Embryonic facial prominence (tissue), 1 donor: ENCODE data around the gene SORT1.
"Not testable (repeated sequence)": the region's sequence is repeated elsewhere in the genome, so short reads cannot be mapped to it uniquely, and the experiment has no call there.

Experiments
- DNase-seq: peaks from one replicate; pipeline ENCODE4 v3.0.0-alpha.2; 2016; ENCODE audit errors: extremely low spot score

SORT1 gene

DNA sequence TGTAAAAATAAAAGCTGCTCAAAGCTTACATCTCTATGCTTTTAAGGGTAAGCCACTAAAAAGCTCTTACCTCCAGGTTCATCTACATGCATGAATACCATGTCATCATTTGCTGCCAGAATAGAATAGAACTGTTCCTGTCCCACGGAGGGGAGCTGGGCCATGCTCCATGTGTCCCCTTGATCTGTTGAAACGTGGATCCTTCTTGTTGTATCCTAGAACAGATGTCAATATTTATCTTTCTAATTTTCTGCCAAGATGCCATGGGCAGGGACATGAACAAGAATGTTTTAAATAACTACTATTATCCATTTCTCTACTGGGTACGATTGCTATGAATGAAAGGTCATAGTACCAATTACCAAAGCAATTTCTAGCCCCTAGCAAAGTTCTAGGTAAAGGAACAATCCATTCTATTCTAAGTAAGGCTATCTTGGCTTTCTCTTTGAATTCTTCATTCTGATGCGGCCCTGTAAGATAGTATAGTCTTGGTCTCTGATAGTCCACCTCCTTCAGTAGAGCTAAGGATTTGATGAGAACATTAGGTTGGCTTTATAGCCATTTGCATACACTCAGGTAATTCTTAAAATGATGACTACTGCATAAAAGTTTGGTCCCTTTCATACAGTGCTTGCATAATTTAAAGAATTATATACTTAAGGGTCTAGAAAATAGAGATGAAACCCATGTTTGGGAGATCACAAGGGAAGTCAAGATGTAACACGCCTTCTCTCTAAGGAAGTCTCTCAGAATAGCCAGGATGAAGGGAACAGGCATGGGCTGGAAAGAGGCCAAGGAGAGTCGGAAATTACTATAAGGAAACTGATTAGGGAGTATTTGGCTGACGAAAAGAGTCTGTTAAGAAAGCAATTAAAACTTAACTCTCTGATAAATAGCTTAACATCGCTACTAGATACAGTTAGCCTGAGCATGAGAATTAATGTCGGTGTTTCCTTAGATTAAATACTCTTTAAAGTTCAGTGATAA lies 55.5 kb downstream of the SORT1 start:
- no peak for DNase-seq

- DNase-seq: no peak
These were observed 59.1 kb downstream of the SORT1 start for GRCh38 chr1:109338608-109339007.

- DNase-seq: no peak
These were observed 59.6 kb downstream of the SORT1 start for GRCh38 chr1:109338091-109338490.

DNA sequence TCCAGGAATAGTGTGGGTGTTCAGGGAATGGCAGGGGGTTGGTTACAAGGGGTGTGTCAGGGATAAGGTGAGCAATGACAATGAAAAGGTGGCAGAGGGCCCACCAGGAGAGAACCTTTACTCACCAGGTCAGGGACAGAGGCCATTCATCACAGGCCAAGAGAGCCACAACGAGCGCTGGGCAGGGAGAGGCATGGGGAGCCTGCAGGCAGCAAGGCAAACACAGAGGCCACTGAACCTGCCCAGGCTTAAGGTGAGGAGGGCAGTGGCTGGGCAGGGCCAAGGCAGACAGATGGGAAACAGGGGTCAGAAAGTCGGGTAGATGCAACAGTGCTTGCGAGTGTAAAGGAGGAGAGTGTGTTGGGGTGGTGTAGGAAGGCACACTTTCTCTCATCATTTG lies 62.6 kb downstream of the SORT1 start:
- DNase-seq: no peak

GRCh38 chr1:109331113-109331512 lies 66.6 kb downstream of the SORT1 start:
- no peak for DNase-seq

DNA sequence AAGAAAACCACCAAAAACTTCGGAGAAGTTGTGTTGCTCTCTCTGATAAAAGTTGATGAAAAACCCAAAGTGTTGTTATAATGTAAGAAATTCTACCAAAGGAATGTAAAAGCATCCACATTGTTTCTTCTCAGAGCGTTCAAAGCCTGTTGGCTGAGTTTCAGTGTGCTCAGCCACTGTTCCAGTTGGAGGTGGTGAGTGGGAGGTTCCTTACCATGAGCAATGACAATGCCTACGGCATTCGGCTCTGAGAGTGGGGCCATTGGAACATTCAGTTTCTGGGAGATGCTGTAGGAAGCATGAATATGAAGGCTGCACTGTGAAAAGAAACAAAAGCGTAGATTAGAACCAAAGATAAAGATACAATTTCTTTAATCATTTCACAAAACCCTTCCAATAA lies 70.4 kb downstream of the SORT1 start:
- no peak for DNase-seq

- no peak for DNase-seq
These were observed 74.7 kb downstream of the SORT1 start for GRCh38 chr1:109322974-109323373.

DNA sequence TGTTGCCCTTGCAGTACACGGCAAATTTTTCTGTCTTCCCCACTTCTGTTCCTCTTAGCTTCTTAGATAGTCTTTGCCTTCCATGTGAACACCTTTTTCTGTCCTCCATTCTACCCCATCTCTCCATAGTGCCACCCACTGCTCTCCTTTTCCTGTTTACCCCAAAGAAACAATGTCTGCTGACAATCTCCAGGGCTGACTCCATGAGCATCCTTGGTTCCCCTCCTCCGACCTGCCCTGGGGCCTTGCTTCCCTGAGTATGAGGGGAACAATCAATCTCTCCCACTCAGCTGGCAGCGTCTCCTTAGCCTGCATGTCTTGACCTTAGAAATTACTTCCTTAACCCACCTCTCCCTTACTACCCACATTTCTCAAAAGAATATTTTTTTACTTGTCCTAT lies 78.6 kb downstream of the SORT1 start:
- DNase-seq: no peak

GRCh38 chr1:109316506-109316905 lies 81.2 kb downstream of the SORT1 start:
- DNase-seq: no peak

GRCh38 chr1:109315288-109315687 lies 82.4 kb downstream of the SORT1 start:
- no peak for DNase-seq

DNA sequence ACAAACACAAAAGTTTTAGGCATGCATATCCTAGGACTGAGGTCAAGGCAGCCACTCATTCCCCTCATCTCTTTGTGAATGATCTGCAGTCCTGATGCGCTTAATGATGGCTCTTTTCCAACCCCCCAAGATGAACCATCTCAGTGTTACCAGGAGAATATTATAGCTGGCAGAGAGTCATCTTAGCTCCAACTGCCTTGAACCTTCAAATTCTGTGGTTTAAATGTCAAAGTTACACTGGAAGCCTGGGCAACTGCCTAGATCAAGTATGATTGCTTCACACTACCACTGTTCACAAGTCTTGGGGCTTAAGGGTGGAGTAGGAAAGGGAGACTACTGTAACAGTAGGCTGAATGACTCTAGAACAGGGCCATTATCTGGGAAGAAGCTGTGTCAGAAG lies 82.9 kb downstream of the SORT1 start:
- no peak for DNase-seq

DNA sequence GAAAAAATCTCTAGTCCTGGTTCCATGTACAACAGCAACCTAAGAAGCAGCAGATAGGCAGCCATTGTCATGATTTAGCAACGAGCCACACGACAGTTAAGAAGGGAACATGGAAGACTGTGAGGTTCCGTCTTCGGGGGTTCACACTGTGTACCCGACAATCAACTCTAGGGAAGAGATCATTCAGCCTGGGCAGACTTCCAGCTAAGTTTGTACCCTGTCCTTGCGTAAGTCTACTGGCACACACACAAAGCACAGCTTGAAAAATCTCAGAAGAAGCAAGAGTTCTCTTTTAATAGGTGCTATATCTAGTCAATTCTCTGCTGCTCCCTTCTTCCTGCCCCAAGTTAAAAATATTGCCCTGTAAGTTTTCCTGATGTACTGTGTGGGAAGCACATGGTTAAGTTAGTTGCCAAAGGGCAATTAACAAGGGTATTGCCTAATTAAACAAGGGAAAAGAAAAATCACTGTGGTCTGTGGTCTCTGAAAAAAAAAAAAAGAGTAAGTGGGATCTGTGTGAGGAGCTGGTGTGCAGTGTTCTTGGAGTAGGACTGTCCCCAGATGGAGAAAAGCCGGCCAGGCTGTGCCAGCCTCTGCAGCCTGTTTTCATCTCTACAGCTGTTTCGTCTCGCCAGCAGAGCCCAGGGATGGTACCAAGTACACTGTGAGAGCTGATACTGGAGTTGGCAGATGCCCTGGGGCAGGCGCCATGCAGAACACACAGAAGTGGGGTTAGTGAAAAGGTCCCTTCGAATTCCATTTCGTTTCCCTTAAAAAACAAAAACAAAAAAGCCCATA lies 84.5 kb downstream of the SORT1 start:
- no peak for DNase-seq

GRCh38 chr1:109312246-109312645 lies 85.5 kb downstream of the SORT1 start:
- no peak for DNase-seq

DNA sequence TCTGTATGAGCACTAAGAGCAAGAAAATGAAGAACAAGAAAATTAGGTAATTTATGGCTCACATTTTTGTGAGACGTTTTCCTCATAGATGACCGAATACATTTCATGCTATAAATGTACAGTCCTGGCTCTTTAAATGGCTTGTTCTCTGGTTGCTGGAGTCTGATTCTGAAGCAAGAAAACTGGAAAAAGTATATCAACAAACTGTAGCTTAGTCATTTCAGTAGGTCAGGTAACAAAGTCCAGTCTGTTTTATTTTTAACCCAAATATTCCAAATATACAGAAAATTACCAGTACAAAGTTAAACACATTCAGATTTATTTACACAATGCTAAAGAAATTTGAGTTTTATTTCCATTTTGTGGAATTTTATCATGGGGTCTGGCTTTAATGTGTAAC lies 88.4 kb downstream of the SORT1 start:
- no peak for DNase-seq

DNA sequence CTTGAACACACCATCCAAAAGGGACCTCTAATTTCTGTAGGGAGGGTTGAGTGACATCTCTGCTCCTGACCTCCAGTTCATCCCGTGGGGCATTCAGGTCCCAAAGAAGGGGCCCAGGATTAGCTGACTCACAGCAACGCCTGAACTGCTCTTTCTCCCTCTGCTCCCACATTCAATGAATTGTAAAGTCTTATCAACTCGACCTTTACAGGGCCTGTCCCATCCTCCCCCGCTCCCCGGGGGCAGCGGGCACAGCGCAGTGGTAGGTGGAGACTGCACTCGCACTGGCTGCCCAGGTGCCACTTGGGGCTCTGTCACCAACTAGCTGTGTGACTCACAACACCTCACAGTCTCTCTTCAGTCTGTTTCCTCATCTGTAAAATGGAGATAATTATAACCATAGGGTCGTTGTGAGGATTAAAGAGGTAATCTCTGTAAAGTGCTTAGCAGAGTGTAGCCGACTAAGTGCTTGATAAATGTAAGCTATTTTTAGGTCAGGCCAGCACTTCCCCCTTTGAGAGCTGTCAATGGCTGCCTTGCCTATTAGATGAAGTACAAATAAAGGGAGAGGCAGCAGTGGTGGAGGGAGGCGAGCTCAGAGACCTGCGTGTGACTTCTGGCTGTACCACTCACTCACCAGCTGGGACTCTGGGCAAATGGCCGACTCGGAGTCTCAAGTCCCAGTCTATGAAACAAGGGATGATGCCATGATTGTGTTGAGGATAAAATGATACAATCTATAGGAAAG lies 90.3 kb downstream of the SORT1 start:
- DNase-seq: no peak

- DNase-seq: no peak
These were observed 90.9 kb downstream of the SORT1 start, which contains the start of gene MYBPHL for GRCh38 chr1:109306832-109307273. MYBPHL (minus strand) TSS chr1:109307011; CDS start chr1:109306991, 20 bp downstream.

GRCh38 chr1:109305991-109306390 lies 91.7 kb downstream of the SORT1 start:
- DNase-seq: not testable (repeated sequence)

DNA sequence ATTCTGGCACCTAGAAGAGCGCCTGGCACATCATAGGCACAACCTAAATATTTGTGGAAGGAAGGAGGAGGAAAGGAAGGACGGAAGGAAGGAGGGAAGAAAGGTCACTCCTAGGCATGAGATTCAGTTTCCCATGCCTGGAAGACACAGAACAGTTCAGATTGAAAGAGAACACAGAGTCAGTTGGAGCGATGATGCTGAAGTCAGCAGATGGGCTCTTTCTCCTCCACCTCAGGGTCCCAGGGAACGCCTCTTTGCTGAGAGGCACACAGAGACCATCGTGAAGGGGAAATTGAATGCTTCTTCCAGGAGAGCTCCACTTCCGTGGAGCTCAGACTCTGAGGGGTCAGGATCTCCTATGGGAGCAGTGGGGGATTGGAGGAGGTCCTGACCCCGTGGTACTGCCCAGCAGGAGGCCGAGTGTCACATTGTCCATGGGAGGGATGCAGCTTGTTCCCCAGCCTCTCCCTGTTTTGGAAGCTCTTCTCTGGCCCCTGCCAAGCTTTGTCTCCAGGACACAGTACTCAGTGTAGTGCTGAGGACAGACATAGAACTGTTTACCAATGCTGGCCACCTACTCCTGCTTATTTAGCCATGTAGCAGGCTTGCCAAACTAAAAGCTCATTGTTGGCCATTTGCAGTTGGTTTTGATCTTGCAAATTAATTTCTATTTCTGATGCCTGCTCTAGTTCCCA lies 93.3 kb downstream of the SORT1 start:
- DNase-seq: no peak

- no peak for DNase-seq
These were observed 95.8 kb downstream of the SORT1 start for GRCh38 chr1:109301874-109302273.

GRCh38 chr1:109300650-109301151 lies 97.0 kb downstream of the SORT1 start:
- DNase-seq: no peak
